GM23338 (cell line): ENCODE results near the gene TSC2. TPM values are rescaled to one million over a fixed set of nuclear protein-coding genes. Genes with fewer than 3 reads are reported as not detected.

Experiments used
- ATAC-seq: fragments of 200-7000 bp; cut with Tn5 transposase; 3 replicates; pipeline ENCODE4 v1.9.1; 2020
- DNase-seq: peaks from one replicate; pipeline ENCODE4 v3.0.0-alpha.2; 2015; ENCODE audit warnings: low spot score
- H2AFZ ChIP-seq: fragments of 200-600 bp; sonication (generic); 2 replicates; pipeline ENCODE4 v1.8.0; 2016; ENCODE audit warnings: antibody characterized with exemption, mild to moderate bottlenecking, moderate library complexity
- H3F3A ChIP-seq: fragments of 200-600 bp; sonication (generic); replicated peaks from 2 replicates; pipeline ENCODE4 v1.8.0; 2017; ENCODE audit warnings: antibody characterized with exemption, mixed run types, low read depth
- H3K27ac ChIP-seq: fragments of 200-600 bp; sonication (generic); 2 replicates; pipeline ENCODE4 v1.6.1; 2016; ENCODE audit warnings: low read depth
- H3K27me3 ChIP-seq: fragments of 200-600 bp; sonication (generic); 2 replicates; pipeline ENCODE4 v1.8.0; 2016; ENCODE audit warnings: mild to moderate bottlenecking, mixed run types, moderate library complexity; ENCODE audit not compliant: insufficient read depth
- H3K36me3 ChIP-seq: fragments of 200-600 bp; sonication (generic); 2 replicates; pipeline ENCODE4 v1.8.0; 2016; ENCODE audit warnings: mild to moderate bottlenecking; ENCODE audit not compliant: insufficient read depth
- H3K4me1 ChIP-seq: fragments of 200-600 bp; sonication (generic); 2 replicates; pipeline ENCODE4 v1.8.0; 2016; ENCODE audit warnings: mild to moderate bottlenecking, moderate library complexity; ENCODE audit not compliant: insufficient read depth
- H3K4me2 ChIP-seq: fragments of 200-600 bp; sonication (generic); 2 replicates; pipeline ENCODE4 v1.7.1; 2017; ENCODE audit warnings: mixed run types
- H3K4me3 ChIP-seq: fragments of 200-600 bp; sonication (generic); 2 replicates; pipeline ENCODE4 v1.6.1; 2016; ENCODE audit warnings: mixed run types
- H3K79me2 ChIP-seq: fragments of 200-600 bp; sonication (generic); replicated peaks from 2 replicates; pipeline ENCODE4 v1.8.0; 2017; ENCODE audit warnings: mild to moderate bottlenecking; ENCODE audit not compliant: insufficient read depth
- H3K9me2 ChIP-seq: fragments of 200-600 bp; sonication (generic); 2 replicates; pipeline ENCODE4 v1.8.0; 2017; ENCODE audit not compliant: insufficient read depth
- H4K20me1 ChIP-seq: fragments of 200-600 bp; sonication (generic); replicated peaks from 2 replicates; pipeline ENCODE4 v1.8.0; 2017; ENCODE audit warnings: mild to moderate bottlenecking; ENCODE audit not compliant: insufficient read depth
- H3K27ac Mint-ChIP-seq: 2 replicates; pipeline ENCODE4 v1.8.0; 2020; ENCODE audit warnings: inconsistent platforms, mild to moderate bottlenecking, moderate library complexity, mixed read lengths
- H3K27me3 Mint-ChIP-seq: 3 replicates; pipeline ENCODE4 v1.8.0; 2022; ENCODE audit warnings: low read depth, mild to moderate bottlenecking, moderate library complexity, mixed read lengths, inconsistent platforms; ENCODE audit not compliant: insufficient read depth, poor library complexity
- H3K36me3 Mint-ChIP-seq: 3 replicates; pipeline ENCODE4 v1.8.0; 2021; ENCODE audit warnings: low read depth, mild to moderate bottlenecking, inconsistent platforms, moderate library complexity, mixed read lengths
- H3K4me1 Mint-ChIP-seq: 3 replicates; pipeline ENCODE4 v1.8.0; 2020; ENCODE audit warnings: mild to moderate bottlenecking, inconsistent platforms, mixed read lengths
- H3K4me3 Mint-ChIP-seq: 3 replicates; pipeline ENCODE4 v1.8.0; 2021; ENCODE audit warnings: moderate library complexity, mild to moderate bottlenecking, inconsistent platforms, mixed read lengths
- H3K9me3 Mint-ChIP-seq: 3 replicates; pipeline ENCODE4 v1.8.0; 2020; ENCODE audit warnings: moderate library complexity, mild to moderate bottlenecking, inconsistent platforms, mixed read lengths
- CREB1 ChIP-seq: fragments of 250-450 bp; sonication (Bioruptor Pico); IDR thresholded peaks from 2 replicates; pipeline ENCODE4 v1.5.0; 2020; ENCODE audit warnings: low read depth, mild to moderate bottlenecking, moderate library complexity
- EZH2 ChIP-seq: fragments of 200-600 bp; sonication (generic); IDR thresholded peaks from one replicate; pipeline ENCODE4 v1.8.0; 2017; ENCODE audit warnings: antibody characterized with exemption, mild to moderate bottlenecking, low read depth; ENCODE audit not compliant: unreplicated experiment
- EZH2phosphoT487 ChIP-seq: fragments of 200-600 bp; sonication (generic); IDR thresholded peaks from one replicate; pipeline ENCODE4 v1.8.1; 2018; ENCODE audit warnings: antibody characterized with exemption; ENCODE audit not compliant: unreplicated experiment
- JUNB ChIP-seq: IDR thresholded peaks from one replicate; pipeline ENCODE4 v1.6.1; 2016; ENCODE audit warnings: antibody characterized with exemption; ENCODE audit not compliant: unreplicated experiment
- NANOG ChIP-seq: IDR thresholded peaks from 2 replicates; pipeline ENCODE4 v1.6.1; 2016; ENCODE audit warnings: antibody characterized with exemption, borderline replicate concordance
- POLR2AphosphoS5 ChIP-seq: IDR thresholded peaks from 2 replicates; pipeline ENCODE4 v1.6.1; 2016; ENCODE audit warnings: antibody characterized with exemption, low read depth
- ZNF114 ChIP-seq: fragments of 250-450 bp; sonication (Bioruptor Pico); IDR thresholded peaks from 2 replicates; pipeline ENCODE4 v1.5.0; 2020; ENCODE audit warnings: mild to moderate bottlenecking, moderate library complexity
- ZNF331 ChIP-seq: fragments of 250-450 bp; sonication (Bioruptor Pico); IDR thresholded peaks from 2 replicates; pipeline ENCODE4 v1.5.0; 2020; ENCODE audit warnings: low read depth, mild to moderate bottlenecking, moderate library complexity
- polyA plus RNA-seq: library from polyadenylated mRNA; unstranded; fragments of >200 nt; fragmentation: Nextera tagmentation; extraction: Ambion mirVana; gene quantifications from 2 replicates; pipeline ENCODE4 v1.2.1, GENCODE V29; 2016
- total RNA-seq: library from RNA; depleted of rRNA; stranded (reverse); fragments of >200 nt; shearing (Covaris generic); gene quantifications from 2 replicates; pipeline ENCODE4 v1.2.3, GENCODE V29; 2014
- TF ChIP-seq, protein P1 (sequence below): IDR thresholded peaks from 2 replicates; pipeline ENCODE4 v1.6.1; 2016; ENCODE audit warnings: antibody characterized with exemption
- TF ChIP-seq, protein P2 (sequence below): IDR thresholded peaks from one replicate; pipeline ENCODE4 v1.6.1; 2018; ENCODE audit warnings: antibody characterized with exemption; ENCODE audit not compliant: unreplicated experiment
- TF ChIP-seq, protein P3 (sequence below), 2 experiments: fragments of 200-600 bp in 1 of 2; sonication (generic) in 1 of 2; conservative IDR thresholded peaks; 2 replicates each; pipeline versions ENCODE4 v1.5.1 to v1.6.1; 2016 to 2017; ENCODE audit warnings: antibody characterized with exemption in 2 of 2, low read depth in 2 of 2, mild to moderate bottlenecking in 2 of 2, moderate library complexity in 1 of 2
- TF ChIP-seq, protein P4 (sequence below): fragments of 250-450 bp; sonication (Bioruptor Pico); IDR thresholded peaks from 2 replicates; pipeline ENCODE4 v1.5.0; 2020; ENCODE audit warnings: mild to moderate bottlenecking, moderate library complexity

TSC2 gene
- total and polyA plus RNA-seq, 2 experiments from 2014 or later = 40.5 to 93.0 TPM

DNA sequence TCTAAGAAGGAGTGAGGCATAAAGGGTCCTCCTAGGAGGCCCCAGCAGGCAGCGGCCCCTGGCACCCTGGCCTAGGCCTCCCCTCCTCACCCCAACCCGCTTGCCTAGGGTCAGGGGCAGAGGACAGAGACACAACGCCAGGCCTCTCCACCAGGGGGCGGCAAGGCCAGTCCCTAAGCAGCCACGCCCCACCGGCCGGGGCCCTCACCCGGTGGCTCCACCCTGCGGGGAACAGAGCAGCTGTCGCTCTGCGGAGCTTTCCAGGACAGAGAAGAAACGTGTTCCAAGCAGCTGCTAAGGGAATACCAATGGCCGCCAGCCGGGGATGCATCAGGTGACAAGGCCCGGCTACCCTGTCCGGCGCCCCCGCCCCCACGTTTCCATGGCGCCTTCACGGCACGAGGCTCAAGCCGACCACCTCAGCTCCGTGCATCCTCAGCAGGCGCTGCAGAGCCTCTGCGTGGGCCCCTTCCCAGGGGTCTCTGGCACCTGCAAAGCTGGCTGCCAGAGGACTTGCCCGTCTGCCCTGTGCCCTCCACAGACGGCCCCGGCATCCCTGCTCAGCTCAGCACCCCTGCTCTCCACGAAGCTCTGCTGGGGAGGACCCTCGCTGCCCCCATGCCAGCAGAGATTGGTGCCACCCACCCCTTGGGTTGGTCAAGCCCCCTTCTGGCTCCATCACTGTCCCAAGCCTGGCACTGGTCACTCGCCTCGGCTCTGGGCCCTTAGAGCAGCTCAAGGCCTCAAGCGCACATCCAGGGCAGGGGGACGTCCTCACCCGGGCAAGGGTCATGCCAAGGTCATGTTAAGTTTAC is 43.8 kb upstream of the TSC2 start:
- ATAC-seq (peak; percentile 91), DNase-seq (peak; percentile 99)
- Histone ChIP-seq H3K27ac (peak overlapping the region; percentile 74; the same call in 1 of the 2 replicates), H3K4me2 (peak overlapping the region; percentile 69; the same call in 1 of the 2 replicates), H4K20me1 (peaks cover 38% of the 10 kb centered on the region), H3K79me2 (peaks cover 39% of the 10 kb centered on the region), H2AFZ (no peak overlapping the region), H3K4me1 (peaks cover 18% of the 10 kb centered on the region), H3K27me3 (no peaks in the 10 kb centered on the region), H3K36me3 (no peaks in the 10 kb centered on the region), H3K9me2 (no peaks in the 10 kb centered on the region), H3K4me3 (peak overlapping the region; percentile 42; the same call in 1 of the 2 replicates), H3F3A (peaks cover 28% of the 10 kb centered on the region; the same call in 1 of the 2 replicates)
- H3K4me1 Mint-ChIP-seq = peaks cover 32% of the 10 kb centered on the region
- peak overlapping the region; percentile 30; the same call in 1 of the 3 replicates for H3K4me3 Mint-ChIP-seq
- H3K27me3 Mint-ChIP-seq = peaks cover 13% of the 10 kb centered on the region
- peaks cover 29% of the 10 kb centered on the region for H3K36me3 Mint-ChIP-seq
- H3K9me3 Mint-ChIP-seq = no peaks in the 10 kb centered on the region
- TF ChIP-seq, protein P1, sequence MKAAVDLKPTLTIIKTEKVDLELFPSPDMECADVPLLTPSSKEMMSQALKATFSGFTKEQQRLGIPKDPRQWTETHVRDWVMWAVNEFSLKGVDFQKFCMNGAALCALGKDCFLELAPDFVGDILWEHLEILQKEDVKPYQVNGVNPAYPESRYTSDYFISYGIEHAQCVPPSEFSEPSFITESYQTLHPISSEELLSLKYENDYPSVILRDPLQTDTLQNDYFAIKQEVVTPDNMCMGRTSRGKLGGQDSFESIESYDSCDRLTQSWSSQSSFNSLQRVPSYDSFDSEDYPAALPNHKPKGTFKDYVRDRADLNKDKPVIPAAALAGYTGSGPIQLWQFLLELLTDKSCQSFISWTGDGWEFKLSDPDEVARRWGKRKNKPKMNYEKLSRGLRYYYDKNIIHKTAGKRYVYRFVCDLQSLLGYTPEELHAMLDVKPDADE = no peak
- TF ChIP-seq, protein P2, sequence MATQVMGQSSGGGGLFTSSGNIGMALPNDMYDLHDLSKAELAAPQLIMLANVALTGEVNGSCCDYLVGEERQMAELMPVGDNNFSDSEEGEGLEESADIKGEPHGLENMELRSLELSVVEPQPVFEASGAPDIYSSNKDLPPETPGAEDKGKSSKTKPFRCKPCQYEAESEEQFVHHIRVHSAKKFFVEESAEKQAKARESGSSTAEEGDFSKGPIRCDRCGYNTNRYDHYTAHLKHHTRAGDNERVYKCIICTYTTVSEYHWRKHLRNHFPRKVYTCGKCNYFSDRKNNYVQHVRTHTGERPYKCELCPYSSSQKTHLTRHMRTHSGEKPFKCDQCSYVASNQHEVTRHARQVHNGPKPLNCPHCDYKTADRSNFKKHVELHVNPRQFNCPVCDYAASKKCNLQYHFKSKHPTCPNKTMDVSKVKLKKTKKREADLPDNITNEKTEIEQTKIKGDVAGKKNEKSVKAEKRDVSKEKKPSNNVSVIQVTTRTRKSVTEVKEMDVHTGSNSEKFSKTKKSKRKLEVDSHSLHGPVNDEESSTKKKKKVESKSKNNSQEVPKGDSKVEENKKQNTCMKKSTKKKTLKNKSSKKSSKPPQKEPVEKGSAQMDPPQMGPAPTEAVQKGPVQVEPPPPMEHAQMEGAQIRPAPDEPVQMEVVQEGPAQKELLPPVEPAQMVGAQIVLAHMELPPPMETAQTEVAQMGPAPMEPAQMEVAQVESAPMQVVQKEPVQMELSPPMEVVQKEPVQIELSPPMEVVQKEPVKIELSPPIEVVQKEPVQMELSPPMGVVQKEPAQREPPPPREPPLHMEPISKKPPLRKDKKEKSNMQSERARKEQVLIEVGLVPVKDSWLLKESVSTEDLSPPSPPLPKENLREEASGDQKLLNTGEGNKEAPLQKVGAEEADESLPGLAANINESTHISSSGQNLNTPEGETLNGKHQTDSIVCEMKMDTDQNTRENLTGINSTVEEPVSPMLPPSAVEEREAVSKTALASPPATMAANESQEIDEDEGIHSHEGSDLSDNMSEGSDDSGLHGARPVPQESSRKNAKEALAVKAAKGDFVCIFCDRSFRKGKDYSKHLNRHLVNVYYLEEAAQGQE = no peak
- TF ChIP-seq ZNF331 (CRISPR knock-in tag) = no peak
- TF ChIP-seq EZH2phosphoT487 = no peak
- TF ChIP-seq CREB1 (CRISPR knock-in tag) = peak; percentile 49; the same call in 1 of the 2 replicates
- no peak for TF ChIP-seq ZNF114 (CRISPR knock-in tag)
- no peak for TF ChIP-seq JUNB
- TF ChIP-seq, protein P3, sequence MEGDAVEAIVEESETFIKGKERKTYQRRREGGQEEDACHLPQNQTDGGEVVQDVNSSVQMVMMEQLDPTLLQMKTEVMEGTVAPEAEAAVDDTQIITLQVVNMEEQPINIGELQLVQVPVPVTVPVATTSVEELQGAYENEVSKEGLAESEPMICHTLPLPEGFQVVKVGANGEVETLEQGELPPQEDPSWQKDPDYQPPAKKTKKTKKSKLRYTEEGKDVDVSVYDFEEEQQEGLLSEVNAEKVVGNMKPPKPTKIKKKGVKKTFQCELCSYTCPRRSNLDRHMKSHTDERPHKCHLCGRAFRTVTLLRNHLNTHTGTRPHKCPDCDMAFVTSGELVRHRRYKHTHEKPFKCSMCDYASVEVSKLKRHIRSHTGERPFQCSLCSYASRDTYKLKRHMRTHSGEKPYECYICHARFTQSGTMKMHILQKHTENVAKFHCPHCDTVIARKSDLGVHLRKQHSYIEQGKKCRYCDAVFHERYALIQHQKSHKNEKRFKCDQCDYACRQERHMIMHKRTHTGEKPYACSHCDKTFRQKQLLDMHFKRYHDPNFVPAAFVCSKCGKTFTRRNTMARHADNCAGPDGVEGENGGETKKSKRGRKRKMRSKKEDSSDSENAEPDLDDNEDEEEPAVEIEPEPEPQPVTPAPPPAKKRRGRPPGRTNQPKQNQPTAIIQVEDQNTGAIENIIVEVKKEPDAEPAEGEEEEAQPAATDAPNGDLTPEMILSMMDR (conservative IDR thresholded peaks at IDR 0.05; ENCODE audit: low read depth in 2 of 2) = peak; percentile 95 to 99
- no peak for TF ChIP-seq EZH2
- TF ChIP-seq, protein P4, sequence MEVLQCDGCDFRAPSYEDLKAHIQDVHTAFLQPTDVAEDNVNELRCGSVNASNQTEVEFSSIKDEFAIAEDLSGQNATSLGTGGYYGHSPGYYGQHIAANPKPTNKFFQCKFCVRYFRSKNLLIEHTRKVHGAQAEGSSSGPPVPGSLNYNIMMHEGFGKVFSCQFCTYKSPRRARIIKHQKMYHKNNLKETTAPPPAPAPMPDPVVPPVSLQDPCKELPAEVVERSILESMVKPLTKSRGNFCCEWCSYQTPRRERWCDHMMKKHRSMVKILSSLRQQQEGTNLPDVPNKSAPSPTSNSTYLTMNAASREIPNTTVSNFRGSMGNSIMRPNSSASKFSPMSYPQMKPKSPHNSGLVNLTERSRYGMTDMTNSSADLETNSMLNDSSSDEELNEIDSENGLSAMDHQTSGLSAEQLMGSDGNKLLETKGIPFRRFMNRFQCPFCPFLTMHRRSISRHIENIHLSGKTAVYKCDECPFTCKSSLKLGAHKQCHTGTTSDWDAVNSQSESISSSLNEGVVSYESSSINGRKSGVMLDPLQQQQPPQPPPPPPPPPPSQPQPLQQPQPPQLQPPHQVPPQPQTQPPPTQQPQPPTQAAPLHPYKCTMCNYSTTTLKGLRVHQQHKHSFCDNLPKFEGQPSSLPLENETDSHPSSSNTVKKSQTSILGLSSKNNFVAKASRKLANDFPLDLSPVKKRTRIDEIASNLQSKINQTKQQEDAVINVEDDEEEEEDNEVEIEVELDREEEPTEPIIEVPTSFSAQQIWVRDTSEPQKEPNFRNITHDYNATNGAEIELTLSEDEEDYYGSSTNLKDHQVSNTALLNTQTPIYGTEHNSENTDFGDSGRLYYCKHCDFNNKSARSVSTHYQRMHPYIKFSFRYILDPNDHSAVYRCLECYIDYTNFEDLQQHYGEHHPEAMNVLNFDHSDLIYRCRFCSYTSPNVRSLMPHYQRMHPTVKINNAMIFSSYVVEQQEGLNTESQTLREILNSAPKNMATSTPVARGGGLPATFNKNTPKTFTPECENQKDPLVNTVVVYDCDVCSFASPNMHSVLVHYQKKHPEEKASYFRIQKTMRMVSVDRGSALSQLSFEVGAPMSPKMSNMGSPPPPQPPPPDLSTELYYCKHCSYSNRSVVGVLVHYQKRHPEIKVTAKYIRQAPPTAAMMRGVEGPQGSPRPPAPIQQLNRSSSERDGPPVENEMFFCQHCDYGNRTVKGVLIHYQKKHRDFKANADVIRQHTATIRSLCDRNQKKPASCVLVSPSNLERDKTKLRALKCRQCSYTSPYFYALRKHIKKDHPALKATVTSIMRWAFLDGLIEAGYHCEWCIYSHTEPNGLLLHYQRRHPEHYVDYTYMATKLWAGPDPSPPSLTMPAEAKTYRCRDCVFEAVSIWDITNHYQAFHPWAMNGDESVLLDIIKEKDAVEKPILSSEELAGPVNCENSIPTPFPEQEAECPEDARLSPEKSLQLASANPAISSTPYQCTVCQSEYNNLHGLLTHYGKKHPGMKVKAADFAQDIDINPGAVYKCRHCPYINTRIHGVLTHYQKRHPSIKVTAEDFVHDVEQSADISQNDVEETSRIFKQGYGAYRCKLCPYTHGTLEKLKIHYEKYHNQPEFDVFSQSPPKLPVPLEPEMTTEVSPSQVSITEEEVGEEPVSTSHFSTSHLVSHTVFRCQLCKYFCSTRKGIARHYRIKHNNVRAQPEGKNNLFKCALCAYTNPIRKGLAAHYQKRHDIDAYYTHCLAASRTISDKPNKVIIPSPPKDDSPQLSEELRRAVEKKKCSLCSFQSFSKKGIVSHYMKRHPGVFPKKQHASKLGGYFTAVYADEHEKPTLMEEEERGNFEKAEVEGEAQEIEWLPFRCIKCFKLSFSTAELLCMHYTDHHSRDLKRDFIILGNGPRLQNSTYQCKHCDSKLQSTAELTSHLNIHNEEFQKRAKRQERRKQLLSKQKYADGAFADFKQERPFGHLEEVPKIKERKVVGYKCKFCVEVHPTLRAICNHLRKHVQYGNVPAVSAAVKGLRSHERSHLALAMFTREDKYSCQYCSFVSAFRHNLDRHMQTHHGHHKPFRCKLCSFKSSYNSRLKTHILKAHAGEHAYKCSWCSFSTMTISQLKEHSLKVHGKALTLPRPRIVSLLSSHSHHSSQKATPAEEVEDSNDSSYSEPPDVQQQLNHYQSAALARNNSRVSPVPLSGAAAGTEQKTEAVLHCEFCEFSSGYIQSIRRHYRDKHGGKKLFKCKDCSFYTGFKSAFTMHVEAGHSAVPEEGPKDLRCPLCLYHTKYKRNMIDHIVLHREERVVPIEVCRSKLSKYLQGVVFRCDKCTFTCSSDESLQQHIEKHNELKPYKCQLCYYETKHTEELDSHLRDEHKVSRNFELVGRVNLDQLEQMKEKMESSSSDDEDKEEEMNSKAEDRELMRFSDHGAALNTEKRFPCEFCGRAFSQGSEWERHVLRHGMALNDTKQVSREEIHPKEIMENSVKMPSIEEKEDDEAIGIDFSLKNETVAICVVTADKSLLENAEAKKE (CRISPR knock-in tag) = no peak
- no peak for TF ChIP-seq NANOG
- peak; percentile 14; the same call in 1 of the 2 replicates for TF ChIP-seq POLR2AphosphoS5
- no peak overlapping the region for H3K27ac Mint-ChIP-seq
